Dedifferentiated amniotic fluid mesenchymal stem cell (primary cell): ENCODE data around the gene ZGPAT.

Experiments used
- DNase-seq: peaks from one replicate; pipeline ENCODE4 v3.0.0-alpha.2; 2016; ENCODE audit errors: extremely low spot score

ZGPAT gene

DNA sequence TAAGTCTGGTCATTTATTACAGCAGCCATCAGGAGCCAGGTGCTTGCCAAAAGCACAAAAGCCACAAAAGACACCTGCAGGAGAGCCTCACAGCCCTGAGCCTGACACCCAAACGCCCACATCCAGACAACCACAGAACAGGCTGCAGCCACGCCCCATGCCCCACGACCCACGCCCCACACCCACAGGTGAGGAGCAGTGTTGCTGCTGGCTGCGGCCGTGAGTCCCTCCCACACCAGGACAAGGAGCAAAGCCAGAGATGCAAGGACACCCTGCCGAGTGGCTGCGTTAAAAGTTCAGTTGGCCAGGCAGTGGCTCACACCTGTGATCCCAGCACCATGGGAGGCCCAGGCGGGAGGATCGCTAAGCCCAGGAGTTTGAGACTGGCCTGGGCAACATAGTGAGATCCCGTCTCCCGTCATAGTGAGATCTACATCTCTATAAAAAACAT is 74.7 kb downstream of the ZGPAT start:
- DNase-seq: no peak

DNA sequence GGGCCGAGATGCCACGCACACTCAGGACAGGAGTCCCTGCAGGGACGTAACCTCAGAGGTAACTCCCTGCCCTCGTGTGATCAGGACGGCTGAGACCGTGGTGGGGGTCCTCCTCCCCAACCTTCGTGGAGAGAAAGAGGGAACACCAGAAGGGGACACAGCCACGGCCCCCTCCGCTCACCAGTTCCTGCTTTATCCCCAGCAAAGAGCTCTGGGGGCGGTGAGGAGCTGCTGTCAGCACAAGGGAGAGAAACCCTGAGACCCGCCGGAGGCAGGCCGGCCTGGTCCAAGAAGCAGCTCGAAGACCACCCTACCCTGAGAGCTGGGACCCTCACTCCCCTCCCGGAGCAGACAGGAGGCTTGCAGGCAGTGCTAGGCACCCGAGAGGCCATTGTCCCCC is 76.1 kb downstream of the ZGPAT start:
- no peak for DNase-seq

DNA sequence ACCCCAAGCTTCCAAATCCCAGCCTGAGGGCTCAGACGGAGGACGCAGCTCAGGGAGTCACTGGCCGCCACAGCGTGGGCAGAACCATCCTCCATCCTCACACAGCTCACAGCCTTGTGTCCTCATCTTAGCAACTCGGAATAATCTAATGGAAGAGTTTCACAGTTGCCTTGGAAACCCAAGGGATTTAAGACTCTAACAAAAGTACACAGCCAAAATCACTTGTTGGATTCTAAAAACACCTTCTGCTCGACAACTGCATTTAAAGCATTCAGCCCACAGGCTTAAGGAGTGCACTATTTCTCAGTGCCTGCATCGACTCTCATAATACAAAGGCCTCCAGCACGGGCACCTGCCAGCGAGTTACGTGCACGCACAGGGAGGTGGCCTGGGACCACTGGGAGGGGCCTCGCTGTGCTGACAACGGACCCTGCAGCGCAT is 77.9 kb downstream of the ZGPAT start:
- no peak for DNase-seq
